ENCODE measurements around the gene NCDN. TPM values are rescaled to one million over a fixed set of nuclear protein-coding genes. Genes with fewer than 3 reads are reported as not detected.
A peak's percentile ranks its signal among the peaks of the same experiment; 100 is the strongest.

Gene NCDN
- total RNA-seq, 4 donors from 2014 or later, result 22.4 to 40.4 (median 29.2) TPM

GRCh38 chr1:35567947-35568558 lies 10.5 kb downstream of the NCDN start:
- Histone ChIP-seq H3K36me3 (peaks cover 0 to 42% (median 32%) of the 10 kb centered on the region in 4 donors), H3K9me3 (no peaks in the 10 kb centered on the region), H3K27me3 (peaks cover 0 to 38% (median 7%) of the 10 kb centered on the region in 4 donors), H3K4me1 (peaks cover 2 to 7% (median 3%) of the 10 kb centered on the region in 4 donors), H3K4me3 (no peak overlapping the region), H3K27ac (replicated peaks in 1 of 4) (no peak overlapping the region)
- TF ChIP-seq POLR2A (IDR thresholded peaks at IDR 0.05; ENCODE audit: low read depth) (no peak), CTCF (IDR thresholded peaks at IDR 0.05) (no peak), EP300 (IDR thresholded peaks at IDR 0.05) (no peak), POLR2AphosphoS5 (IDR thresholded peaks at IDR 0.05) (no peak)
- intact Hi-C loops (cut with DNase I), result loop anchor here (2.0 kb wide), 1 partner anchor 159 kb away; no protein-coding TSS in a partner anchor
- DNase-seq (ENCODE audit: extremely low spot score), result no peak
- 72% methylated on average over 9 of the region's 9 CpGs for WGBS

DNA sequence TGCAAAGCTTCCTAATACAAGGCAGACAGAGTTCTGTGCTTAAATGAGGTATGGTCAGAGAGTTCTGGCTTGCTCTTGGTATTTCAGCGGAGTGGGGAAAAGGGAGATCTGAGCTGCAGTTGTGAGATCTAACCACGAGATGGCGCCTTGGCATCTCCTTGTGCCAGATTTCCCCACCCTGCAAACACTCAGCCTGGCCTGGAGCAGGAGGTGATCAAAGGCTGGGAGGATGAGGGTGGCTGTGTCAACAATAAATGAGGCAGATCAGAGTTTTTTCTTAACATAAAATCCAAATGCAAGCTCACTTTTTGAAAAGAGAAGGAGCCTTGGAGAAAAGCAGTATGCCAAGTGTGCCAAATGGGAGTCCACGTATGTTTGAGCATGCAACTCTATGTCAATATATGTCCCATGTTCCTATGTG lies 11.4 kb downstream of the NCDN start:
- H3K9me3 ChIP-seq, result no peaks in the 10 kb centered on the region
- H3K4me3 ChIP-seq, result no peak overlapping the region
- no peak for DNase-seq (ENCODE audit: extremely low spot score)
- intact Hi-C loops (cut with DNase I), result loop anchor here (2.0 kb wide), 1 partner anchor 158 kb away; no protein-coding TSS in a partner anchor
- no peak overlapping the region for H3K27ac ChIP-seq (replicated peaks in 1 of 4)
- TF ChIP-seq POLR2AphosphoS5 (IDR thresholded peaks at IDR 0.05) (peak in 1 of 2 donors; percentile 16), EP300 (IDR thresholded peaks at IDR 0.05) (no peak), CTCF (IDR thresholded peaks at IDR 0.05) (peak; percentile 68 to 80 (median 76))
- WGBS, result 17% methylated on average over 4 of the region's 4 CpGs
- H3K4me1 ChIP-seq, result peaks cover 10 to 16% (median 12%) of the 10 kb centered on the region in 4 donors
- peaks cover 0 to 32% (median 23%) of the 10 kb centered on the region in 4 donors for H3K36me3 ChIP-seq
- peaks cover 0 to 47% (median 15%) of the 10 kb centered on the region in 4 donors for H3K27me3 ChIP-seq

GRCh38 chr1:35569936-35570335 lies 12.3 kb downstream of the NCDN start:
- intact Hi-C loops (cut with DNase I), result loop anchor here (2.0 kb wide), 1 partner anchor 157 kb away; no protein-coding TSS in a partner anchor
- TF ChIP-seq POLR2A (IDR thresholded peaks at IDR 0.05; ENCODE audit: low read depth) (no peak), CTCF (IDR thresholded peaks at IDR 0.05) (no peak)
- H3K27me3 ChIP-seq, result peaks cover 0 to 57% (median 18%) of the 10 kb centered on the region in 4 donors
- H3K27ac ChIP-seq (replicated peaks in 1 of 4), result no peak overlapping the region
- no peaks in the 10 kb centered on the region for H3K9me3 ChIP-seq
- 86% methylated on average over 1 of the region's 1 CpG for WGBS
- H3K4me1 ChIP-seq, result peaks cover 10 to 20% (median 13%) of the 10 kb centered on the region in 4 donors
- H3K36me3 ChIP-seq, result peaks cover 0 to 26% (median 18%) of the 10 kb centered on the region in 4 donors
- H3K4me3 ChIP-seq, result no peak overlapping the region
- no peak for DNase-seq (ENCODE audit: extremely low spot score)

GRCh38 chr1:35570589-35571137 lies 13.1 kb downstream of the NCDN start:
- intact Hi-C loops (cut with DNase I), result no loop called here

More at GRCh38 chr1:35570589-35571137, 13.1 kb downstream of the NCDN start:
- Histone ChIP-seq H3K4me1 (peaks cover 10 to 20% (median 13%) of the 10 kb centered on the region in 4 donors), H3K27me3 (peaks cover 0 to 64% (median 18%) of the 10 kb centered on the region in 4 donors), H3K36me3 (peaks cover 0 to 19% (median 12%) of the 10 kb centered on the region in 4 donors), H3K9me3 (no peaks in the 10 kb centered on the region), H3K4me3 (no peak overlapping the region), H3K27ac (replicated peaks in 1 of 4) (no peak overlapping the region)
- TF ChIP-seq EP300 (IDR thresholded peaks at IDR 0.05) (no peak), CTCF (IDR thresholded peaks at IDR 0.05) (no peak), POLR2AphosphoS5 (IDR thresholded peaks at IDR 0.05) (no peak)
- no peak for DNase-seq (ENCODE audit: extremely low spot score)
- 92% methylated on average over 10 of the region's 10 CpGs for WGBS
